Activated naive CD8-positive, alpha-beta T cell (primary cell): ENCODE results near the gene WDR55.
A peak's percentile ranks its signal among the peaks of the same experiment; 100 is the strongest.
"Not testable (repeated sequence)": the region's sequence is repeated elsewhere in the genome, so short reads cannot be mapped to it uniquely, and the experiment has no call there.

Source experiments
- H3K27ac Mint-ChIP-seq: one replicate; pipeline ENCODE4 v1.8.0; 2021; ENCODE audit warnings: mixed read lengths
- H3K27me3 Mint-ChIP-seq: one replicate; pipeline ENCODE4 v1.8.0; 2021; ENCODE audit warnings: mixed read lengths
- H3K36me3 Mint-ChIP-seq: one replicate; pipeline ENCODE4 v1.8.0; 2021; ENCODE audit warnings: mixed read lengths
- H3K4me1 Mint-ChIP-seq: one replicate; pipeline ENCODE4 v1.8.0; 2021; ENCODE audit warnings: low read depth, mixed read lengths
- H3K4me3 Mint-ChIP-seq: one replicate; pipeline ENCODE4 v1.8.0; 2021; ENCODE audit warnings: mild to moderate bottlenecking, mixed read lengths
- H3K9me3 Mint-ChIP-seq: one replicate; pipeline ENCODE4 v1.8.0; 2021; ENCODE audit warnings: low read depth, mixed read lengths

WDR55 gene, protein sequence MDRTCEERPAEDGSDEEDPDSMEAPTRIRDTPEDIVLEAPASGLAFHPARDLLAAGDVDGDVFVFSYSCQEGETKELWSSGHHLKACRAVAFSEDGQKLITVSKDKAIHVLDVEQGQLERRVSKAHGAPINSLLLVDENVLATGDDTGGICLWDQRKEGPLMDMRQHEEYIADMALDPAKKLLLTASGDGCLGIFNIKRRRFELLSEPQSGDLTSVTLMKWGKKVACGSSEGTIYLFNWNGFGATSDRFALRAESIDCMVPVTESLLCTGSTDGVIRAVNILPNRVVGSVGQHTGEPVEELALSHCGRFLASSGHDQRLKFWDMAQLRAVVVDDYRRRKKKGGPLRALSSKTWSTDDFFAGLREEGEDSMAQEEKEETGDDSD

DNA sequence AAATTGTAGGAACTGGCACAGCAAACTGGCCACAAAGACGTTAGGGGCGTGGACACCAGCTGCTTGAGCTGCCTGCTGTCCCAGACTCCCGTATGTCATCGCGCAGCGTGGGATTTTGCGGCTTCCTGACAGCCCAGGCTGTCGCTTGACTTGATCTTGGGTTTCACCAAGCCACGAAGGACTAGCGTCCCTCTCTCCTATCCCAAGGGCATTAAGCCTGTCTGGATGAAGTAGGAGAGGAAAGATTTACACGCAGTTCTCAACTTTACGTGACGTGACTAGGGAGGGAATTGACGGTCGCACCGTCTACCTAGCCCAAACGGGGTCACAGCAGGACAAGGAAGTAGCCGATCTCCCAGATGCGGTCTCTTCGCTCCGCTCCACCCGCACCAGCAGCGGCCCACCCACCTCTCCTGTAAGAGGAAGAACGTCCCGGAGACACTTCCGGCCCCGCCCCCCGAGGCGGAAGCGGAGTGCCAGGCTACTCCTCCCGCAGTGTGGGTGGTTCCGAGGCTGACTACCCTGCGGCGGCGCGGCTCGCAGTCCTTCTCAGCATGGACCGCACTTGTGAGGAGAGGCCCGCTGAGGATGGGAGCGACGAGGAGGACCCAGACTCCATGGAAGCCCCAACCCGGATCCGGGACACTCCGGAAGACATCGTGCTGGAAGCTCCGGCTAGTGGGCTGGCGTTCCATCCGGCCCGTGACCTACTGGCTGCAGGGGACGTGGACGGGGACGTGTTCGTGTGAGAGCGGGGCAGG is at the start of gene WDR55:
Gene WDR55 (plus strand): TSS at position 546 of the 761 bp plus-strand sequence. CDS start 9 bp downstream, at position 555.
- Mint-ChIP-seq H3K9me3 (no peaks in the 10 kb centered on the region), H3K4me3 (peak within 1 kb of the TSS; percentile 98), H3K27ac (peak within 1 kb of the TSS; percentile 95), H3K36me3 (peaks cover 15% of the 10 kb centered on the region), H3K4me1 (peaks cover 37% of the 10 kb centered on the region), H3K27me3 (no peaks in the 10 kb centered on the region)

DNA sequence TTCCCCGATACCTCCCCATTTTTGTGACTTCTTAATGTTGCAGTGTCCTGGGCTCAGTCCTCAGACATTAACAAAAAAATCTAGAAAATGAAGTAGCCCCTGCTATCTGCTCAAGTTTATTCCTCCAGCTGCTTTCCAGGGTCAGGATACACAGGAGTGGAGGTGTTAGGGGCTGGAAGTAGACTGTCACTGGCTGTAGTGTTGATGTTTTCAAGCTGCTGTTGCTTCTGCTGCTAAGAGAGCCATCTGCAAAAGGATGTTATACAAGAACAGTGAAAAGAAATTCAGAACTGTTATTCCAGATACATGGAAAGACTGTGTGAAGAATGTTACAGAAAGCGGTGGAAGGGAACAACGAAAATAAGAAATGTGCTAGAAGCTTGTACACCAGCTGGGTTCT is 42.4 kb upstream of the WDR55 start:
- Mint-ChIP-seq H3K4me3 (no peak overlapping the region), H3K9me3 (no peaks in the 10 kb centered on the region)

DNA sequence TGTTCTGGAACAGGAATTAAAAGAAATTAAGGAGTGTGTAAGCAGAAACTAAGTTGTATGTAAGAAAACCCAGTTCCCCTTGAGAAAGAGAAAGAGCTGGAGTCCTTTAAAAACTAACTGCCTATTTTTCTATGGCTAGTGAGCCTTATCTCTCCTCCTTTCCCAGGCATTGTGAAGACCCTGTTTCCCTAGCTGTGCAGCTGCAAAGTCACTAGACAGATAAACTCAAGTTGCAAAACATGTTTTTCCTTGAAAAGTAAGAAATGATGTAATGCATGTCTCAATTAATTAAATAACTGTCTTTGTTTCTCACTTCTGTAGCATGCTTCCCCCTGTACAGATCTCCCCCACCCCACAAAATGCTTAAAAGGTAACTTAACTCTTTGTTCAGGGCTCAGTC is 41.6 kb upstream of the WDR55 start:
- not testable (repeated sequence) for H3K9me3 Mint-ChIP-seq, H3K36me3 Mint-ChIP-seq, H3K4me3 Mint-ChIP-seq, H3K27me3 Mint-ChIP-seq, H3K4me1 Mint-ChIP-seq, H3K27ac Mint-ChIP-seq

More for the DNA sequence above, 42.4 kb upstream of the WDR55 start:
- H3K27me3 Mint-ChIP-seq = peaks cover 3% of the 10 kb centered on the region
- H3K27ac Mint-ChIP-seq = no peak overlapping the region
- no peaks in the 10 kb centered on the region for H3K36me3 Mint-ChIP-seq
- no peaks in the 10 kb centered on the region for H3K4me1 Mint-ChIP-seq

DNA sequence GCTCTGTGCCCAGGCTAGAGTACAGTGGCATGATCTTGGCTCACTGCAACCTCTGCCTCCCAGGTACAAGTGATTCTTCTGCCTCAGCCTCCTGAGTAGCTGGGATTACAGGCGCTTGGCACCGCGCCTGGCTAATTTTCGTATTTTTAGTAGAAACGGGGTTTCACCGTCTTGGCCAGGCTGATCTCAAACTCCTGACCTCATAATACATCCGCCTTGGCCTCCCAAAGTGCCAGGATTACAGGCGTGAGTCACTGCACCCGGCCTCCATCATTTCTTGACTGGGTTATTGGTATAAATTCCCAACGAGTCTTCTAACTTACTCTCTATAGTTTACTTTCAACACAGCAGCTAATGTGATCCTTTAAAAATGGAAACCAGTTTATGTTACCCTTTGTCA is 39.8 kb upstream of the WDR55 start:
- H3K4me3 Mint-ChIP-seq, H3K27me3 Mint-ChIP-seq, H3K9me3 Mint-ChIP-seq, H3K4me1 Mint-ChIP-seq, H3K36me3 Mint-ChIP-seq, H3K27ac Mint-ChIP-seq: not testable (repeated sequence)

- Mint-ChIP-seq H3K36me3 (peaks cover 3% of the 10 kb centered on the region), H3K9me3 (no peaks in the 10 kb centered on the region), H3K4me3 (no peak overlapping the region), H3K27ac (no peak overlapping the region), H3K4me1 (peaks cover 11% of the 10 kb centered on the region), H3K27me3 (peaks cover 2% of the 10 kb centered on the region)
These were observed 36.7 kb upstream of the WDR55 start for GRCh38 chr5:140627972-140628371.

DNA sequence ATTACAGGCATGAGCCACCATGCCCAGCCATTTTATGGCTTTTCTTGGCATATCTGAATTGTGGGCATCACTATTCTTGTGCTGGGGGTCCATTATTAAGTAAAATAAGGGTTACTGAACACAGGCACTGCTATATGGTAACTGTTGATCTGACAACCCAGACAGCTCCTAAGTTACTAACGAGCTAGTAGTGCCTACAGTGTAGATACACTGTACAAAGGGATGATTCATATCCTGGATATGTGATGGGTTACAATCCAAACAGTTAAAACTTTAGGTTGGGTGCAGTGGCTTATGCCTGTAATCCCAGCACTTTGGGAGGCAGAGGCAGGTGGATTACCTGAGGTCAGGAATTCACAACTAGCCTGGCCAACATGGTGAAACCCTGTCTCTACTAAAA is 36.0 kb upstream of the WDR55 start:
- Mint-ChIP-seq H3K36me3 (peaks cover 3% of the 10 kb centered on the region), H3K9me3 (no peaks in the 10 kb centered on the region), H3K4me3 (no peak overlapping the region), H3K27me3 (peaks cover 2% of the 10 kb centered on the region), H3K4me1 (peaks cover 16% of the 10 kb centered on the region), H3K27ac (no peak overlapping the region)

DNA sequence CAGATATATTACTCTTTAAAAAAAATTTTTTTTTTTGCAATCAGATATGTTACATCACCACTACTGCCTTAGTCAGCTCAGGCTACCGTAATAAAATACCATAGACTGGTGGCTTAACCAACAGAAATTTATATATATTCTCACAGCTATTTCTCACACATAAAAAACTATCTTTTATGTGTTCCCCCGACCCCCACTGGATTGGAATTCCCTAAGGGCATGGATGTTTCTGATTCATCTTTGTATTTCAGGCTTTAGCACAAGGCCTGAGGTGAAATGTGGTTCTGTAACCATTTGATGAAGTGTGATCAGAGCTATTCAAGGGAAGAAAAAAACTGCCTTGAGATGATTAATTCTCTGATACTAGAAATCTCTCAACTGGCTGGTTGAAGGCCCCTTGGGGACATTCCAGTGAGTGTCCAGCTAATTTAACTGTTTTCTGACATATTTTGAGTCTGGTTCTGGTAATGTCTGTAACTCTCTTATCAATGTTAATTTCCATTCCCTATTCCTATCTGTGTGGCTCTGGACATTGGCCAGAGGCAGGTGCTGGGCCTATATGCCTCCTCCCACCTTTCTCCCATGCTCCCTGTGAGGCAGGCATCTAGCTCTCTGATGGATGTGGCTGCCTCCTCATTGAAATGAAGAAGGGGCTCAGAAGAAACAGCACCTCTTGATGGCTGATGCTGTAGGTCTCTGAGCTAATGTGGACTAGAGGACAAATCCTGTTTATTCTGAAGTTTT is 34.2 kb upstream of the WDR55 start:
- Mint-ChIP-seq H3K4me1 (peaks cover 26% of the 10 kb centered on the region), H3K4me3 (peak overlapping the region; percentile 56), H3K27me3 (peaks cover 2% of the 10 kb centered on the region), H3K36me3 (peaks cover 3% of the 10 kb centered on the region), H3K9me3 (no peaks in the 10 kb centered on the region), H3K27ac (no peak overlapping the region)

- peaks cover 27% of the 10 kb centered on the region for H3K4me1 Mint-ChIP-seq
- H3K36me3 Mint-ChIP-seq = peaks cover 3% of the 10 kb centered on the region
- H3K4me3 Mint-ChIP-seq = peak overlapping the region; percentile 56
- no peaks in the 10 kb centered on the region for H3K9me3 Mint-ChIP-seq
- H3K27ac Mint-ChIP-seq = no peak overlapping the region
- peaks cover 2% of the 10 kb centered on the region for H3K27me3 Mint-ChIP-seq
These were observed 33.7 kb upstream of the WDR55 start for GRCh38 chr5:140631036-140631417.

DNA sequence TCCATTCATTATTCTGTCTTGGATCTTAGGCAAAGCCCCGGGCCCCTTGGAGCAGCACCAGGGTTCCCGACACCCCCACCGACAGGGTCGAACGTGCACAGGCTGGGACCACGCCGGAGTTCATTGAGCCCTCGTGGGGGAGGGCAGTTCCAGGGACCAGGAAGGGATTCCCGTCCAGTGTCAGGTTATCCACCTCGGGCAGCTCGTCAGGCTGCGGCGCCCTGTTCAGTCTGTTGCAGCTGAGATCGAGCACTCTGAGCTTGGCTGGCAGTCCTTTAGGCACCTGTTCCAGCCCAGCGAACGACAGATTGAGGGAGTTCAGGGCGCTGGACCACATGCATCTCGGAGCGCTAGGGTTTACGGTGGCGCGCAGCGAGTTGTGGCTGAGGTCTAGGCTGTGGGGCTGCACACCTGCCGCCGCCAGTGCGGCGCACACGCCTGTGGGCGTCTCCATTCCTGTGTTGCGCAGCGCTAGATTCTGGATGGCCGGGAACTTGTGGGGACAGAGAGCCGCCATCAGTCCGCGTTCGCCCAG is 32.8 kb upstream of the WDR55 start:
- peak overlapping the region; percentile 10 for H3K27ac Mint-ChIP-seq
- no peaks in the 10 kb centered on the region for H3K9me3 Mint-ChIP-seq
- H3K36me3 Mint-ChIP-seq = peaks cover 3% of the 10 kb centered on the region
- H3K4me3 Mint-ChIP-seq = peak overlapping the region; percentile 88
- peaks cover 2% of the 10 kb centered on the region for H3K27me3 Mint-ChIP-seq
- H3K4me1 Mint-ChIP-seq = peaks cover 27% of the 10 kb centered on the region

DNA sequence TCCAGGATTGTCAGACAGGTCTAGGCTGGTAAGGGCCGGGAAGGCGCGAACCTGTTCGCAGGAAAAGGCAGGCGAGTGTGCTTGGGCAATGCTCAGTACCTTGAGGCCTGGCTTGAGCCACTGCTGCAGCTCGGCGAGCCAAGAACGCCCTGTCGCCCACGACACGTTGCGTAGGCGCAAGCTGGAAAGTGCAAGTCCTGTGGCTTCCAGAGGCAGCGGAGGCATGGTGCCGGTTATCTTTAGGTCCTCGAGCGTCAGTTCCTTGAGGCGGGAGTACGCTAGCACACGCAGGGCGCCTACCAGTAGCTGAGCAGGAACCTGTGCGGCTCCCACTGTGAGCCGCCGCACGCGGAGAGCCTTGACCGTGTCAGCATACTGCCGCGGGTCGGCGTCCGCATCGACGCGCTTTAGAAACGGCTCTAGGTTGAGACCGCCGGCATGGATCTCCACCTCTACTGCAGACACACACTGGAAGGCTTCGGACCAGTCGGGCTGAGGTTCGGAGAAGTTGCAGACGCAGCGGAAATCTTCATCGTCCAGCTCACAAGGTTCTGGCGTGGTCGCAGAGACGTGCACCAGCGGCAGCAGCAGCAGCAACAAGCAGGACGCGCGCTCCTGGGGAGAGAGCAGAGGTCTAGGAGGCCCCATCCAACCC is 32.2 kb upstream of the WDR55 start:
- peaks cover 27% of the 10 kb centered on the region for H3K4me1 Mint-ChIP-seq
- peak overlapping the region; percentile 34 for H3K27ac Mint-ChIP-seq
- peaks cover 2% of the 10 kb centered on the region for H3K27me3 Mint-ChIP-seq
- peaks cover 3% of the 10 kb centered on the region for H3K36me3 Mint-ChIP-seq
- peak overlapping the region; percentile 88 for H3K4me3 Mint-ChIP-seq
- no peaks in the 10 kb centered on the region for H3K9me3 Mint-ChIP-seq

- peaks cover 3% of the 10 kb centered on the region for H3K36me3 Mint-ChIP-seq
- H3K27ac Mint-ChIP-seq = peak within 1 kb of the TSS; percentile 34
- H3K27me3 Mint-ChIP-seq = peaks cover 2% of the 10 kb centered on the region
- peak within 1 kb of the TSS; percentile 88 for H3K4me3 Mint-ChIP-seq
- no peaks in the 10 kb centered on the region for H3K9me3 Mint-ChIP-seq
- peaks cover 27% of the 10 kb centered on the region for H3K4me1 Mint-ChIP-seq
These were observed 31.7 kb upstream of the WDR55 start, which contains the start of gene CD14 for GRCh38 chr5:140633021-140633471. TSS of gene CD14 (minus strand) at chr5:140633175. CDS start at chr5:140633071, 104 bp downstream.

GRCh38 chr5:140633501-140633900 is 31.2 kb upstream of the WDR55 start:
- H3K36me3 Mint-ChIP-seq = no peaks in the 10 kb centered on the region
- H3K4me1 Mint-ChIP-seq = peaks cover 30% of the 10 kb centered on the region
- no peak overlapping the region for H3K27ac Mint-ChIP-seq
- H3K27me3 Mint-ChIP-seq = no peaks in the 10 kb centered on the region
- peak overlapping the region; percentile 88 for H3K4me3 Mint-ChIP-seq
- no peaks in the 10 kb centered on the region for H3K9me3 Mint-ChIP-seq

DNA sequence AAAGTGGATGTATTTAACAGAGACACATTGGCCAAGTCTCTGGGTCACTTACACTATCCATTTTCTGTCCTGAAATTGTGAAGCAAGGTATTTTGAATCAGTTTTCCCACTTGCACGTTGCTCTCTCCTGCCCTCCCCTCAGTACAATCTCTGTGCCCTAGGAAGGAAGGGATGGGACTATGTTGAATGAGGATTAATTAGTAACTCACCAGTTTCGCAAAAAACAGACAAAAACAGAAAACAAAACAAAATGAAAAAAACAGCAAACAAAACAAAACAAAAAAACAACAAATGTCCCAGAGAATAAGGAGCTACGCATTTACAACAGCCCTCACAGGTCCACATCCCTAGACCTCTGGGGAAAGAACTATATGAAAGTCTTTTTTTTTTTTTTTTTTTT is 30.6 kb upstream of the WDR55 start:
- H3K27ac Mint-ChIP-seq = no peak overlapping the region
- peaks cover 35% of the 10 kb centered on the region for H3K4me1 Mint-ChIP-seq
- H3K9me3 Mint-ChIP-seq = no peaks in the 10 kb centered on the region
- H3K27me3 Mint-ChIP-seq = no peaks in the 10 kb centered on the region
- no peaks in the 10 kb centered on the region for H3K36me3 Mint-ChIP-seq
- H3K4me3 Mint-ChIP-seq = peak overlapping the region; percentile 39
